ENCODE measurements around the gene TM7SF2.

TM7SF2 gene

DNA sequence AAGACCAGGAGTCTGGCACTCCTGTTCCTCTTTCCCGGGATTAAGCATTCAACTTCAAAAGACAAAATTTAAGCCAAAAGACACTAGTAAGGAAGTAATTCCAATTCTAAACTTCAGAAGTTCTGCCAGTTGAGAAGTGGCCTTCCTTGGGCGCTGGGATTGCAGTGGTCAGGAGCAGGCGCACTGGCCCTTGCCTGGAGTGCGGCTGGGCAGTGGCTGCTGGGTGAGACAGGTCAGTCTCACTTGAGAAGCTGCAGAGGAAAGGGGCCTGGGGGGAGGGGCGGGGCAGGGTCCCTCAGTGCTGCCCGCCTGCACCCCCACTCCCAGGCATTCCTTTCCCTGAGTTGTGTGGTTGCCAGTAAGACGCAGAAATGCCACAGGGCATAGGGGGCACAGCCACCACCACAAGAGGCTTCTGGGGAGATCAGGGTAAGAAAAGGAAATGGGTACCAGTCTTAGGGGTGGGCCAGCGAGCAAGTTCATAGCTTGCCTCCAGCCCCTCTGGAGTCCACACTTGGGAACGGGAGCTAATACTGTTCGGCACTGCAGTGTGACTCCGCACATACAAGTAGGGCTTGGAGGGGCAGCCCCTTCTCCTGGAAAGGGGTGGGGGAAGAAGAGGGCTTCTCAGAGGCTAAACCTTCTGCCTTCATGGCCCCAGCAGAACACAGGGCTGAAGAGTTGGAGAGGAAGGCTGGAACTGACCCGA lies 16.0 kb downstream of the TM7SF2 start:
- DNase-seq (ENCODE audit: insufficient read length, low spot score) (no peak), FAIRE-seq (no peak)

DNA sequence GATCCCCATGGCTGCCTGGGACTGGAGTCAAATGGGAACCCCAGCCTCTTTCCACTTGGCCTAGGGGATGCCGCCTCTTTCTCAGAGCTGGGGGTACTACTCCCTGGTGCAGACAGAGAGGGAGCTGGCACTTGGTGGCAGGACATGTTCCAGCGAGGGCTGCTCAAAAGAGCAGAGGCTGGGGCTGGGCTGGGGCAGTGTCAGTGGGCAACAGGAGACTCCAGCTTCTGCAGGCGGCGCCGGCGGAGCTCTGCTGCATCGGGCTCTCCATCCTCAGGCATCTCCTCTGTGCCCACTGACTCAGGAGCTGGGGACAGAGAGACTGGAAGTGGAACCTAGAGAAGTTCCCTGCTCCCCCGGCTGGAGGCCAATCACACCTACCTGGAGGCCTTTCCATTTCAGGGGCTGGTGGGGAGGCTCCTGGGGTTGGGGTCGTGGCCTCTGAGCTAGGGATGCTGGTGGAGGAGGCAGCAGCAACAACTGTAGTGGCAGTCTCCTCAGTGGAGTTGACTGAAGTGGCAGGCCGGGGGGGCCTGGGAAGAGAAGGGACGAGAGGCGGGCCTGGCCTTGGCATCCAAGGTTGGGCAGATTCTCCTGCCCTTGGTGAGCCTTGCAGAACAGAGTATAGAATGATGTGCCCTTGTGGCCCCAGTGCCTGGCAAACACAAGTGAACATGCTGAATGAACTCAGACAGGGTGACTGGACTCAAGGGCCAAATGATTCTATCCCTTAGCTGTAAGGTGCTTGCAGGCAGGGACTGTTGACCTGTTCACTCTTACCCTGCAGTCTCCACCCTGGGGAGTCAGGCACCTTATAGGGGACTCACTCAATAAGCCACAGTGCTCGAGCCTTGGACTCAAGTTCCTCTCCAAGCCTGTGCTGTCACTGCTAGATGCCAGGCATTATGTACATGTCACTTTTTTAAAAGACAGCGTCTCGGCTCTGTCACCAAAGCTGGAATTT lies 16.8 kb downstream of the TM7SF2 start:
- FAIRE-seq (no peak), DNase-seq (ENCODE audit: insufficient read length, low spot score) (no peak)

DNA sequence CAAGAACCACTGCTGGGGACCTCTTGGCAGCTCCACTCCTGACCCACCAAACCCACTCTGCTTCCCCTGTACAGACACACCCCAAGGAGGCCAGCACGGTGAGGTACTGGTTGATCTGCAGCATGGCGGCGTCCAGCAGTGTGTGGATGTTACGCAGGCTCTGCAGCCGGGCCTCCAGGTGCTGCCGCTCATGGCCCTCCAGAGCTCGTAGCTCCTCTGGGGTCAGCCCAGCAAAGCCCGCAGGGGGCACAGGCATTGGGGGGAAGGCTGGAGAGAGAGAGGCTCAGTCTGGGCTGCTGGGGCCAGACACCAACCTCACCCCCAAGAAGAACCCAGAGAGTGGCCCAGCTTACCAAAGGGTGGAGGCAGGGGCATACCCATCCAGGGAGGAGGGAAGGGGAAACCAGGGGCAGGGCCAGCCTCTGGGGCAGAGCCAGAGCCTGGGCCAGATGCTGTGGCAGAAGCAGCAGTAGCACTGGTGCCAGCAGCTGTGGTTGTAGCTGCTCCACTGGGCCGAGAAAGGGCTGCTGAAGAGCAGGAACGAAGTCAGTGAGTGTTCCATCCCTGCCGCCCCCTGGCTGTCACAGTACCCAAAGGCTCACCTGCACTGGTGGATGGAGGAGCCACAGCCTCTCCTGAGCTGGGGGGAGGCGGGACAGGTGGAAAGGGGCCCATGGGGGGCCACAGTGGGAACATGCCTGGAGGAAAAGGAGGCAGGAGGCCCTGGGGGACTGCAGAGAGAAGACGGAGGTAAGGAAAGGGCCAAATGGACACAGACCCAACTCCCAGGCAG lies 18.2 kb downstream of the TM7SF2 start:
- DNase-seq (ENCODE audit: insufficient read length, low spot score) (no peak), FAIRE-seq (no peak)

DNA sequence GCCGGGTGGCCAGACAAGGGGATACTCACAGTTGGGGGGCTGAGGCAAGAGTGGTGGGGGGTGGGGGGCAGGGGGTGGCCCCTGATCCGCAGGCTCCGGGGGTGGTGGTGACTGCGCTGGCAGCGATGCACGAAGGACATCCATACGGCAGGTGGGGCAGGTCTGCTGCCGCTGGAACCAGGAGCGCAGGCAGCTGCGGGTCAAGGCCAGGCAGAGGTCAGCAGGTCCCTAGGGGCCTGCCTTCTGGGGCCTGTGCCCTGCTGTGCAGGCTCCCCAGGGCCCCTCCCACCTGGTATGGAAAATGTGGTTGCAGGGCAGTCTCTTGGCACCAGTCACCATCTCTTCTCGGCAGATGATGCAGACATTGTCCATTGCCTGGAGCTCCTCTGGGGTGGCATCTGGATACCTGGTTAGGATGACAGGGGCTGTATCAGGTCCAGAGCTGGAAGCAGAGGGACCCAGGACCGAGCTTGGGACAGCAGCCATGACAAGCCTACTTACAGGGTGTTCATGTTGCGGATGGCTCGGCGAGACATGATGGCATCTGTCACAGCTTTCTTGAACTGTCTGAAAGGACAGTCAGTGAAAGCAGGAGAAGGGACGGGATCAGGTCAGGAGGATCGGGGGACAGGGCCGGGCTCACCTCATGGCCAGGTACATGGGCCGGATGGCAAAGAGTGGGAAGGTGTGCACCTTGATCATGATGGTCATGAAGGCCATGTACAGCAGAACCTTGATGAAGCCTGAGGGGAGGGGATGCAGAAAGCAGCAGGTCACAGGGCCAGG lies 19.2 kb downstream of the TM7SF2 start:
- FAIRE-seq (no peak), DNase-seq (ENCODE audit: insufficient read length, low spot score) (no peak)

DNA sequence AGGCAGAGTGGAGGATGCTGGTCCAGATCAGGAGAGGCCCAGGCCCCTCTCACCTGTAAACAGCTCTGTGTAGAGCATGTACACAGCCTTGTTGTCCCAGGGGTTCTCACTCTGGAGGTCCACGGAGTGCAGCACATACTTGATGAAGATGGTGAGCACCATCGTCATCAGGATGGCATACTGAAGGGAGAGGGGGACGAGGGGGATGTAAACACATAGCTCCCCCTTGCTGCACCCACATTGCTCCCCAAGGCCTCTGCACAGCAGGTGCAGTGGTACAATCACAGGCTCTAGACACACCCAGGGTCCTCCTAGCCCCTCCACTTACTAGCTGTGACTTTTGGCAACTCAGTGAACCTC lies 19.7 kb downstream of the TM7SF2 start:
- FAIRE-seq (no peak), DNase-seq (ENCODE audit: insufficient read length, low spot score) (no peak)

DNA sequence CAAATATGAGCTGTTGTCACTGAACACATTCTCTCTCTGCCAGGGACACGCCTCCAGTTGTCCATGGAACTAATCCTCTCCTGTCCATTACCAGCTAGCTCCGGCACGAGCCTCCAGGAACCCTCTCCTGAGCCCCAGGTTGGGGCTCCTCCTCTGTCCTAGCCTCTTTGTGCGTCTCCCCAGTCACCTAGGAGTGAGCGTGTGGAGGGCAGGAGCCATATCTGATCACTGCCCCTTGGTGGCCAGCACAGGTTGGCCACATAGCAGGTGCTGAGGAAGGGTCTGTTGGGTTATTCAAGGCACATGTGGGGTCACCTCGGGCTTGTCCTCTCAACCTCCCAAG lies 20.2 kb downstream of the TM7SF2 start:
- DNase-seq (ENCODE audit: insufficient read length, low spot score) (no peak), FAIRE-seq (no peak)

DNA sequence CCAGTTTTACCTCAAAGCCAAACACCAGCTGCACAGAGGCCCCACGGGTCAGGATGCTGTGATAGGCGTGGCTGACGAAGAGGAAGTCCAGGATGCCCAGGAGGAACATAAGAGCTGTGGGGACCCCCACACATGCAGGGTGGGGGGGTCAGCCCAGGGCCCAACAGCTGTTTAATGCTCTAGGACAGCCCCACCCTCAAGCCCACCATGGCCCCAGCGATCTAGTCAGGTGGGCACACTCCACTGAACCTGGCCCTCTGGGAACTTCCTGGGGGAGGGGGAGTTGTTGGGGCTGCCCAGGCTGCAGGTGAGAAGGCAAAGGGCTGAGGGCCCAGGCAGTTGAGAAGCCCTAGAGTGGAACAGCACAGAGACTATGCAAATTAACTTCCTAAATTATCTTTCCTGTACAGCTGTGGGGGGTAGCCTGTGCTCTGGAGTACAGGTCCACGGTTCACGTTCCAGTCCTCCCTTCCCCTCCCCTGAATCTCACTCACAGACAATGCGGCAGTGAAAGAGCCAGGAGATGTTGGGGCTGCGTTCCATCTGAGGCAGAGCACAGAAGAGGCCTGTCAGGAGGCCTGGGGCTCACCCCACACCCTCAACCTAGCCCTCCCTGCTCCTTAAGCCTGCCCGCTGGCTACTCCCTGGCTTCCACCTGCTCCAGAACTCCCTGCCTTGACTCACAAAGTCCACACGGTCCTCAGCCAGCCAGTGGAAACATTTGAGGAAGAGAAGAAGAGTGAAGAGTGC lies 20.7 kb downstream of the TM7SF2 start:
- DNase-seq (ENCODE audit: insufficient read length, low spot score) (no peak), FAIRE-seq (peak; percentile 96)

DNA sequence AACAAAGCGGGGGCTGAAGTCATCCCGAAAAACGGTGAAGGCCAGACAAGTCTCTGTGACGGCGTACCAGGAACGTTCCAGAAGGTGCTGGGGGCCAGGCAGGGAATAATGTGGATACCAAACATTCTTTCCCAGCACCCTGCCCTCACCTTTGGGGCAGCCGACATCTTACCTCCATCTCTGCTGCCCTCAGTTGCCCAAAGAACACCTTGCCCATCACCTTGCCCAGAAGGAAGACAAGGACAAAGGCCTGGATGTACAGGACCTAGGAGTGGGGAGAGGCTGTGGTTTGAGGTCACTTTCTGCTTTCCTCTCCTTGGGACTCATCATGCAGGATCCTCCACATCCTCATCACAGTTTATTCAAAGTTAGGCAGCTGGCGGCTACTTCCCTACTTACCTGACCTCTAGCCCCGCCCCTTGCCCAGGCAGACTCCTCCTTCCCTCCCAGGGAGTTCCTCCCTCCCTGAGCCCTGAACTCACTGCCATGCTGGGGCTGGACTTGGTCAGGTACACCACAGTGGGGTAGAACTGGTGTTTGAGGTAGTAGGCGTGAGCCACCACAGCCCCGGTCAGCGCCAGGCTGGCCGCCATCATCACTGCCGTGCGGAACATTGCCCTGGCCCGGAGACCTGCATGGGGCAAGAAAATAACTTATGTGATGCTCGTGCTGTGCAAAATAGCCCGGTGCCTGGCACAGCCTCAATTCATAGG lies 21.5 kb downstream of the TM7SF2 start:
- FAIRE-seq: peak; percentile 94
- DNase-seq (ENCODE audit: insufficient read length, low spot score): no peak

DNA sequence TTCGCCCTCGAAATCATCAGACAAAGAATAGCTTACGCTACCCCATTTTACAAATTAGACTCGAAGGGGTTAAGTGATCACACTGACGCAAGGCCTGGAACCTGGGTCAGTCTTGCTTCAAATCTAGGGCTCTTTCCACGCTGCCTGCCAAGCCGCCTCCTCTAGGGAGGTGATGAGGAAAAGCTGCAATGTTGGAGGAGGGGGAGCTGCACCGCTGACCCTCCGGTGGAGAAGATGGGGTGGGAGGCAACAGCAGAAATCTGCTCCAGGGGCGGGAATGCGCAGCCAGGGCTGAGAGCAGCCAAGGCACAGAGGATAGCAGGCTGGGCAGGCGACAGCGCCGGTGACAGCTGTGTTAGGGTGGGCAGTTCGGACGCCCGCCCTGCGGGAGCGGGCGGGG lies 22.1 kb downstream of the TM7SF2 start:
- DNase-seq (ENCODE audit: insufficient read length, low spot score) (no peak), FAIRE-seq (no peak)

DNA sequence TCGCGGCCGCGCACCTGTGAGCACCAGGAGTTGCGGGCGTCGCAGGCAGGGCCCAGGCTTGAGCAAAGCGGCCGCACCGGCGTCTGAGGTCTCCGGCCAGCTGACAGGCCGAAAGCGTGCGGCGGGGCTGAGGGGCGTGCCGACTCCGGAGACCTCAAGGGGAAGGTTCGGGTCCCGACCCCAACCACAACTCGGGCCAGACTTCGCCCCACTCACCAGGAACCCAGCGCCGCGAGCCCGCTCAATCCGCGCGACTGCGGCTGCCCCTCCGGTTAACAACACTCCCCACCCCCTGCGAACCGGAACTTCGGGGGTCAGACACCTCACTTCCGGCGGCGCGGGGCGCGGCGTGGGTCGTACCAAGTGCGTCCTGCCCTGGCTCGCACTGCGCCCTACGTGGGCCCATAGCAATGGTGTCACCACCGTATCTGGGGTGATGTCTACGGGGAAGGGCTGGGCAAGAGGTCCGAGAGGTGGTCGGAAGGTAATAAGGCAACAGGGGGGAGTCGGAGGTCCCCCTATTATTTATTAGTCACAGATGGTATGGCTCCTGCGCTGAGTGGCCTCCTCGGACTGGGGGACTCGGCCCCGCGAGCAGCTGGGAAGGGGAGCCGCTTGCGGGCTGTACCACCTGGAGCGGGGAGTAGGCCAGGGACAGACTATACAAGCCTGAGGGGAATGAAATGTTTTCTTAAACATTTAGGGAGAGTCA lies 22.7 kb downstream of the TM7SF2 start, which contains the start of gene SYVN1:
SYVN1 (minus strand) TSS at position 280 of the 712 bp plus-strand sequence. CDS start 918 bp downstream, outside the sequence.
- FAIRE-seq (no peak), DNase-seq (ENCODE audit: insufficient read length, low spot score) (peak; percentile 82)

DNA sequence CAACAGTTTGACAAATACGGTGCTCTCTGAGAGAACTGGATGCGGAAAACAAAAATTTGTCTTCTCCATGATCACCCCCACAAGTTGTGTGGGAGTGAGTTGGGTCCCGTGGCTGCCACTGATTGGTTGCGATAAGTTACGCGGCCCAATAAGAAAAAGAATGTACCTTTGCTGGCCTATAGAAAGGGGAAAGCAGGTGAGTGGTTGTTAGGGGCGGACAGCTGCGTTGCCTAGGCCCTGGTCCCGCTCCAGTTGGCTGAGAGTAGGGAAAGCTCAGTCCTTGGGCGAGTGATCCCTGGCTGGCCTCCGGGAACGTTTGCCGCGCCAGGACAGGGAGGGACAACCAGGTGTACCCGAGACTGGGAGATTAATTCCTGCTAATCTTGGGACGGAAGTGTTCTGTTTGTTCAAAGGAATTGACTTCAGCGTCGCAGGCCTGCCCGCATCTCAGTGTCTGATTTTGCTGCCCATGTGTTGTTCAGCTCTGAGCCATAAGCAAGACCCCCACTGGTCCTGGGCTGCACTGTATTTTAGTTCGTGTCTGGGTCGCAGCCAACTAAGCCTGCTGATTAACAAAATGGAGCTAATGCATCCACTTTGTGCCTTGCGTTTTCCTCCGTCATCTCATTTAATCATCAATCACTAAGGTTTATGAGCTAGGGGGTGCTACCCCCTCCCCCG lies 23.4 kb downstream of the TM7SF2 start:
- FAIRE-seq: peak; percentile 99

DNA sequence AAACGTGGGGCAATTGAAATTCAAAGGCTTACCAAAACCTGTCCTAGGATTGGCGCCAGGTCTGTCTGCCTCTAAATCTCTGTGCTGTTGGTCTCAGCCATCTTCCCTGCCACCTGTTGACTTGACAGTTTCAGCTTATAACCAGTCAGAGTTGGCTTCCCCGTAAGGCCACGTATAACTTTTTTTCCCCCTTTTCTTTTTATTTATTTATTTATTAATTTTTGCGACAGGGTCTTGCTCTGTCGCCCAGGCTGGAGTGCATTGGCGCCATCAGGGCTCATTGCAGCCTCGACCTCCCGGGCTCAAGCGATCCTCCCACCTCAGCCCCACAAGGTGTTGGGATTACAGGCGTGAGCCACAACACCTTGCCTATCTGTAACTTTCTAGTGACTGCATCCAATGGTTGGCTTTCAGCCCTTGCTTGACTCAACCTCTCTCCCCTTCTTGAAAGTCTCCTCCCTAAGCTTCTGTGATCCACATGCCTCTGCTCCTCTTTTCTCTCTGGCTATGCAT lies 24.0 kb downstream of the TM7SF2 start:
- FAIRE-seq (no peak), DNase-seq (ENCODE audit: insufficient read length, low spot score) (no peak)

More for the DNA sequence above, 23.4 kb downstream of the TM7SF2 start:
- peak; percentile 83 for DNase-seq (ENCODE audit: insufficient read length, low spot score)

DNA sequence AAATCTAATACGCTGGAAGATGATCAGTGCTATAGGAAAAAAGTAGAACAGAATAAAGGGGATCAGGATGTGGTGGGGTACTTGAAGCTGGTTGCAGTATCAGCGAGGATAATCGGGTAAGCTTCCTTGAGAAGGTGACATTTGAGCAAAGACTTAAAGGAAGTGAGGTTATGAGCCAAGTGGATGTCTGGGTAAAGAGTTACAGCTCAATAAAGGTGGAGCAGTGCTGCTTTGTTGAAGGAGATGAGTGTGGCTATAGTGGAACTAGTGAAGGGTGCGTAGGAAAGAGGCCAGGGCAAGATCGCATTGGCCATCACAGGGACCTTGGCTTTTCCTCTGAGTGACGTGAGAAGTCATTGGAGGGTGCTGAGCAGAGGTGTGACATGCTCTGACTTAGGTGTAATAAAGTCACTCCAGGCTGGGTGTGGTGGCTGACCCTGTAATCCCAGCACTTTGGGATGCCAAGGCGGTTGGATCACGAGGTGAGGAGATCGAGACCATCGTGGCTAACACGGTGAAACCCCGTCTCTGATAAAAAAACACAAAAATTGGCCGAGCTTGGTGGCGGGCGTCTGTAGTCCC lies 24.9 kb downstream of the TM7SF2 start:
- DNase-seq (ENCODE audit: insufficient read length, low spot score) (no peak), FAIRE-seq (no peak)

DNA sequence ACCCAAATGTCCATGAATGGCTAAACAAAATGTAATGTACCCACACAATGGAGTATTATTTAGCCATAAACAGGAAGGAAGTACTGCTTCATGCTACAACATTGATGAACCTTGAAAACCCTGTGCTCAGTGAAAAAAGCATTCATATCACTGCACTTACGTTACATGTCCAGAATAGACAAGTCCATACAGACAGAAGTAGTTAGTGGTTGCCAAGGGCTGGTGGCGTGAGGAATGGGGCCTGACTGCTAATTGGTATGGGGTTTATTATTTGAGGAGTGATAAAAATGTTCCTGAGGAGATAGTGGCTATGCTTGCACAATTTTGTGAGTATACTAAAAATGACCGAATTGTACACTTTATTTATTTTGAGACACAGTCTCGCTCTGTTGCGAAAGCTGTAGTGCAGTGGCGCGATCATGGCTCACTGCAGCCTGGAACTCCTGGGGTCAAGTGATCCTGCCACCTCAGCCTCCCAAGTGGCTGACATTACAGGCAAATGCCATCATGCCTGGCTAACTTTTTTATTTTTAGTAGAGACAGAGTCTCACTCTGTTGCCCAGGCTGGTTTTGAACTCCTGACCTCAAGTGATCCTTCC lies 30.3 kb downstream of the TM7SF2 start:
- FAIRE-seq: no peak
- no peak for DNase-seq (ENCODE audit: insufficient read length, low spot score)

DNA sequence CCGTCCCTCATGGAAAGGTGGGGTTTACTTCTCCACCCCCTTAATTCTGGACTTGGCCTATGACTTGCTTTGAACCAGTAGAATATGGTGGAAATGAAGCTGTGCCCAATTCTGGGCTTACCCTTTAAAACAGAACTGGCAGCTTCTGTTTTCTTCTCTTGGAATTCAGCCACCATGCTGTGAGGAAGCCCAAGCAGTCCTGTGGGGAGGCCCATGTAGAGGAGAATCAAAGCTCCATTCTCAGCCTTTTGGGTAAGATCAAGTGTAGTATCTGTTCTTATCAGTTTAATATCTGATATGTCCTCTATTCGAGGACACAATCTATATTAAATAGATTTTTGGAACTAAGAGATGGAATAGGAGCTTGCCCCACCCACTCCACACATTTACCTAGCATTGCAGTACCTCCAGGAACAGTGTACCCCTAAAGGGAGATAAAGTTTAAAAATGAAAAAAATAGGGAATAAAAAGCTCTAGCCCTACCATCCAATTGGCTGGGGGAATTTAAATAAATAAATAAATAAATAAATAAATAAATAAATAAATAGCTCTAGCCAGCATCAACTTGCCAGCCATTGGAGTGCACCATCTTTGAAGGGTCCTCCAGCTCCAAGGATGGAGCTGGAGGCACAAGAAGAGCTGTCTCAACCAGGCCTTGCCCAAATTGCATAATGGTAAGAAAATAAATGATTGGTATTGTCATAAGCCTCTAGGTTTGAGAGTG lies 35.8 kb downstream of the TM7SF2 start:
- no peak for DNase-seq (ENCODE audit: insufficient read length, low spot score)
- FAIRE-seq: no peak

DNA sequence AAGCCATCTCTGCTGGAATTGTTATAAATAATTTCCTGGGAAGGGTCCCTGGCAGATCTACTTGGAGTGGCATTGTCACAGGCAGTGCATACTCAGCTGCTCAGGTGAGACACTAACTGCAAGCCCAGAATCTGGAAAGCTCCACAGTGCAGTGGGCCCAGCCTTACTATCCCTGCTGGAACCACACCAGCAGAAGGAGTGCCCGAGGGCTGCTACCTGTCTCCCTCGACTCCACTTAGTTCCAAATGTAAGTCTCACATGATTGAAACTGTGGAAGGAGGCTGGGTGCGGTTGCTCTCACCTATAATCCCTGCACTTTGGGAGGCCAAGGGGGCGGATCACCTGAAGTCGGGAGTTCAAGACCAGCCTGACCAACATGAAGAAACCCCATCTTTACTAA lies 37.0 kb downstream of the TM7SF2 start:
- FAIRE-seq: no peak
- DNase-seq (ENCODE audit: insufficient read length, low spot score): no peak
